Lung (tissue), 12 donors: ENCODE results near the gene AFG1L. TPM values are rescaled to one million over a fixed set of nuclear protein-coding genes. Genes with fewer than 3 reads are reported as not detected.

Experiments
- ATAC-seq: fragments of 200-7000 bp; cut with Tn5 transposase; one replicate; pipeline ENCODE4 v1.9.1; 2020; ENCODE audit warnings: moderate number of reproducible peaks; ENCODE audit not compliant: insufficient read depth, low FRiP score
- DNase-seq, 3 donors: peaks; one replicate each; pipeline ENCODE4 v3.0.0-alpha.2; 2013 to 2017
- H3K27ac ChIP-seq, 2 donors: one replicate each; pipeline ENCODE4 v1.5.1; 2013; ENCODE audit warnings: mild to moderate bottlenecking in 2 of 2, moderate library complexity in 2 of 2, control low read depth in 1 of 2, inconsistent platforms in 1 of 2, low read depth in 1 of 2, low read length in 1 of 2
- H3K27me3 ChIP-seq, 3 donors: one replicate each; pipeline ENCODE4 v1.5.1; 2013; ENCODE audit warnings: low read length in 2 of 3; ENCODE audit not compliant: control insufficient read depth in 3 of 3, insufficient read depth in 3 of 3
- H3K36me3 ChIP-seq, 4 donors: one replicate each; pipeline ENCODE4 v1.5.1; 2013; ENCODE audit warnings: low read length in 4 of 4, mild to moderate bottlenecking in 1 of 4, moderate library complexity in 1 of 4; ENCODE audit not compliant: control insufficient read depth in 4 of 4, insufficient read depth in 4 of 4
- H3K4me1 ChIP-seq, 5 donors: one replicate each; pipeline ENCODE4 v1.5.1; 2013; ENCODE audit warnings: low read length in 5 of 5, mild to moderate bottlenecking in 2 of 5, moderate library complexity in 1 of 5; ENCODE audit not compliant: control insufficient read depth in 5 of 5, insufficient read depth in 5 of 5
- H3K4me3 ChIP-seq: one replicate; pipeline ENCODE4 v1.5.1; 2013; ENCODE audit warnings: mild to moderate bottlenecking, control low read depth, moderate library complexity
- H3K9ac ChIP-seq, 2 donors: one replicate each; pipeline ENCODE4 v1.5.1; 2013; ENCODE audit warnings: low read length in 2 of 2, control low read depth in 1 of 2; ENCODE audit not compliant: insufficient read depth in 1 of 2
- H3K9me3 ChIP-seq, 4 donors: one replicate each; pipeline ENCODE4 v1.5.1; 2013; ENCODE audit warnings: low read length in 3 of 4, mild to moderate bottlenecking in 1 of 4, moderate library complexity in 1 of 4; ENCODE audit not compliant: control insufficient read depth in 4 of 4, insufficient read depth in 3 of 4
- WGBS, 2 donors: extraction: QIAGEN DNeasy Blood & Tissue Kit; methylation state at CpG; one replicate each; pipeline ENCODE4 v1.1.7; 2013; 5-methylcytosine and 5-hydroxymethylcytosine counted together
- polyA plus RNA-seq, 2 donors: library from polyadenylated mRNA; stranded (reverse); fragments of 200-250 nt; gene quantifications; one replicate each; pipeline ENCODE4 v1.2.1, GENCODE V29; 2013
- total RNA-seq, 2 donors: library from RNA; depleted of rRNA in 1 of 2; stranded (reverse); fragments of >200 nt in 1 of 2; gene quantifications; one replicate each; pipeline ENCODE4 v1.2.1, GENCODE V29; 2014 to 2021
- TF ChIP-seq, protein P1 (sequence below): IDR thresholded peaks from 2 replicates; pipeline ENCODE4 v1.5.1; 2012; ENCODE audit warnings: mild to moderate bottlenecking; ENCODE audit errors: control extremely low read depth, extremely low read depth
- donor health status: control.
- donor health status: control.
- donor health status: Bipolar disorder and iron deficiency.
- donor health status: healthy.
- donor health status: DM: yes; HTN: yes; CAD: no.

Gene AFG1L
- total and polyA plus RNA-seq, 4 donors = 2.0 to 9.5 (median 5.5) TPM

DNA sequence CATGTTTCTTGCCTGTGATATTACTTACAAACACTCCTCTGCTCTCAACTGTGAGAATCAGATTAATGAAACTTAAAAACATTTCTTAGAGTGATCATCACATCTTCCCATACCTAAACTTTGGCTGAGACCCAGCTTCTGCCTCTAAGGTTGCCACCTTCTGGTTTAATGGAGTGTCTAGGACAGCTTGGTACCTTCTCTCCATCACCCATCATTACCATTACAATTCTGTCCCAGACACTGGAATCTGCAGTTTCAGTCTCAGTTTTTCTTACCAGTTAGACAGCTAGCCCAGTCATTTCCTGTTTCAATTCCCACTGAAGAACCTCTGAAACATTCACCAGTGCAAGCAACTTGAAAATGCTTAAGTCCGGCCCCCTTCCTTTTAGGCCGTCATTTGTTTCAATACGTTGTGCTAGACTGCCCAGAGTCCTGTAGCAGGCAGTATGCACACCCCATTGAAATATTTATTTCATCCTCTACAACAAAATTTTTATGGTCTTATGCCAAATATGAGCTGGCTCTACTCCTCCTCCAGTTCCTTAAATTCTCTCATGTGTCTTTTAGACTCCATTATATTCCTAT, 158.8 kb downstream of the AFG1L start:
- 21 to 40% methylated on average over 3 of the region's 3 CpGs for WGBS, 2 donors
- DNase-seq (peak; percentile 23 to 54 (median 38)), ATAC-seq (no peak)
- no peaks in the 10 kb centered on the region for H3K9me3 ChIP-seq
- no peaks in the 10 kb centered on the region for H3K27me3 ChIP-seq
- no peaks in the 10 kb centered on the region for H3K36me3 ChIP-seq
- peak overlapping the region in 1 of 2 donors; percentile 3 for H3K27ac ChIP-seq
- no peak overlapping the region for H3K9ac ChIP-seq
- TF ChIP-seq, protein P1, sequence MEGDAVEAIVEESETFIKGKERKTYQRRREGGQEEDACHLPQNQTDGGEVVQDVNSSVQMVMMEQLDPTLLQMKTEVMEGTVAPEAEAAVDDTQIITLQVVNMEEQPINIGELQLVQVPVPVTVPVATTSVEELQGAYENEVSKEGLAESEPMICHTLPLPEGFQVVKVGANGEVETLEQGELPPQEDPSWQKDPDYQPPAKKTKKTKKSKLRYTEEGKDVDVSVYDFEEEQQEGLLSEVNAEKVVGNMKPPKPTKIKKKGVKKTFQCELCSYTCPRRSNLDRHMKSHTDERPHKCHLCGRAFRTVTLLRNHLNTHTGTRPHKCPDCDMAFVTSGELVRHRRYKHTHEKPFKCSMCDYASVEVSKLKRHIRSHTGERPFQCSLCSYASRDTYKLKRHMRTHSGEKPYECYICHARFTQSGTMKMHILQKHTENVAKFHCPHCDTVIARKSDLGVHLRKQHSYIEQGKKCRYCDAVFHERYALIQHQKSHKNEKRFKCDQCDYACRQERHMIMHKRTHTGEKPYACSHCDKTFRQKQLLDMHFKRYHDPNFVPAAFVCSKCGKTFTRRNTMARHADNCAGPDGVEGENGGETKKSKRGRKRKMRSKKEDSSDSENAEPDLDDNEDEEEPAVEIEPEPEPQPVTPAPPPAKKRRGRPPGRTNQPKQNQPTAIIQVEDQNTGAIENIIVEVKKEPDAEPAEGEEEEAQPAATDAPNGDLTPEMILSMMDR = no peak
- H3K4me3 ChIP-seq = no peak overlapping the region
- H3K4me1 ChIP-seq = peaks cover 0 to 5% (median 0%) of the 10 kb centered on the region in 5 donors

DNA sequence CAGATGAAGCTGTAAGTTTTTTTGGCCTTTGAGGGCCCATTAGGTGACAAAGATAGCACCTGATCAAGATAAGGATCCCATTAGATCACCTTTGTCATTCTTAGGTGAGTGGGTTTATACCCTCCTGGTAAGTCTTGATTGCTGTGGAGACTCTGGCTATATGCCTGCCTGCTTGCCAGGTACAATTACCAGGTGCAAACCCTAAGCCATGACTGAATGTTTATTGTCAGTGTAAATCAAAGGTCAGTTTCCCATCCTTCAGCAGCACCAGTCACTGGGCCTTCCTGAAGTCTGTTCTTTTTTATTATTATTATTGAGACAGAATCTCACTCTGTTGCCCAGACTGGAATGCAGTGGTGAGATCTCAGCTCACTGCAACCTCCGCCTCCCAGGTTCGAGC, 159.5 kb downstream of the AFG1L start:
- Histone ChIP-seq H3K4me1 (peaks cover 0 to 5% (median 0%) of the 10 kb centered on the region in 5 donors), H3K9ac (no peak overlapping the region), H3K27ac (no peak overlapping the region), H3K36me3 (no peaks in the 10 kb centered on the region), H3K4me3 (no peak overlapping the region), H3K9me3 (no peaks in the 10 kb centered on the region), H3K27me3 (no peaks in the 10 kb centered on the region)
- TF ChIP-seq, protein P1 = no peak
- WGBS, 2 donors = 97 to 100% methylated on average over 2 of the region's 2 CpGs
- DNase-seq = no peak
- ATAC-seq = no peak

DNA sequence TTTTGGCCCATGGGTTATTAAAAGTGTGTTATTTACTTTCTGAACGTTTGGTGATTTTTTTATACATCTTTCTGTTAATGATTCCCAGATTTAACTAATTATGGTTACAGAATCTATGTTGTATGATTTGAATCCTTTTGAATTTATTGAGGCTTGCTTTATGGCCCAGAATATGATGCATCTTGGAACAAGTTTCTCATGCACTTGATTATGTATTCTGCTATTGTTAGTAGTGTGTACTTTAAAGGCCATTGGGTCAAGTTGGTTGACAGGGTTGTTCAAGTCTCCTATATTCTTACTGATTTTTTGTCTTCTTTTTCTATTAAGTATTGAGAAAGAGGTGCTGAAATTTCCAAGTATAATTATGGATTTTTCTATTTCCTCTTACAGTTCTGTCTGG, 160.8 kb downstream of the AFG1L start:
- no peaks in the 10 kb centered on the region for H3K36me3 ChIP-seq
- no peak overlapping the region for H3K27ac ChIP-seq
- no peak for ATAC-seq
- TF ChIP-seq, protein P1 = no peak
- no peak overlapping the region for H3K9ac ChIP-seq
- no peak overlapping the region for H3K4me3 ChIP-seq
- H3K4me1 ChIP-seq = peaks cover 0 to 5% (median 0%) of the 10 kb centered on the region in 5 donors
- no peak for DNase-seq
- no peaks in the 10 kb centered on the region for H3K27me3 ChIP-seq
- no peaks in the 10 kb centered on the region for H3K9me3 ChIP-seq
- 41 to 70% methylated on average over 1 of the region's 1 CpG for WGBS, 2 donors

DNA sequence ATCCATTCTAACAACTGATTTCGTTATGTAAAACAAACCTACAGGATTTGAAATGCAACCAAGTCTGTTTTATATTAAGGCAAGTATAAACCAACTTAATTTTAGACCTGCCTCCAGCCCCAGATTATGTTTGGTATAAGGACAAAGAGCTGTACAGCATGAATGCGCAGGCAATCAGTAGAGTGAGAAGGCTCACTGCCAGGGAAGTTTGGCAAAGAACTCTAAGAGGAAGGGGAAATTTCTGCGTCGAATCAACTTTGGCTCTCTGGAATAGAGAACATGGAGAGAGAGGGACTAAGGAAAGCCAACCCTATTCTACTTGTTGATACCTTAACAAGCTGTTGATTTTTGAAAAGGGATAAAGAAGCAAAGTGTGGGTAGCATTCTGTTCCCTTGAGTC, 168.9 kb downstream of the AFG1L start:
- Histone ChIP-seq H3K9ac (peak overlapping the region in 1 of 2 donors; percentile 34), H3K4me3 (no peak overlapping the region), H3K36me3 (no peaks in the 10 kb centered on the region), H3K4me1 (peaks cover 0 to 15% (median 6%) of the 10 kb centered on the region in 5 donors), H3K27me3 (no peaks in the 10 kb centered on the region), H3K27ac (no peak overlapping the region), H3K9me3 (no peaks in the 10 kb centered on the region)
- ATAC-seq = no peak
- DNase-seq = peak; percentile 61 to 92 (median 87)
- TF ChIP-seq, protein P1 = no peak
- 39 to 46% methylated on average over 4 of the region's 4 CpGs for WGBS, 2 donors
